DMS79 treated with DMSO at 0.1 percent for 48 hours (cell line): Measurements from ENCODE around the gene ARFGAP1.

Experiments
- DNase-seq: peaks from one replicate; lab custom pipeline; 2025; lab: John Stamatoyannopoulos, UW

ARFGAP1 gene

DNA sequence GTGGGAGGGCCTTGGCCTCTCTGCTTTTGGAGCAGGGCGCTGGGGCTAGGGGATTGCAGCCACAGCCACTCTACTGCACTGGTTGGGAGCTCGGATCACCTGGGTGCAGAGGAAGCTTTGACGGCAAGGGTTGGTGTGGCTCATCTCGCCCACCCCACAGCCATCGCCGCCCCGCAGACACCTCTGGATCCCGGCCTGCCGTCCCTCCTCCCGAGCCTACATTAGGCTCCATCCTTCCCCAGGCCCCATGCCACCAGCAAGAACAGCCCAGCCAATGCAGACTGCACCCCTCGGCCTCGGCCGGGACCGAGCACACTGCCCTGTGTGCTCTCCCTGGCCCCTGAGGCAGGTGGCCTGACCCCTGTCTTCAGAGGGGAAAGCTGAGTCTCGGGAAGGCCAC lies 12.1 kb upstream of the ARFGAP1 start:
- DNase-seq = no peak

DNA sequence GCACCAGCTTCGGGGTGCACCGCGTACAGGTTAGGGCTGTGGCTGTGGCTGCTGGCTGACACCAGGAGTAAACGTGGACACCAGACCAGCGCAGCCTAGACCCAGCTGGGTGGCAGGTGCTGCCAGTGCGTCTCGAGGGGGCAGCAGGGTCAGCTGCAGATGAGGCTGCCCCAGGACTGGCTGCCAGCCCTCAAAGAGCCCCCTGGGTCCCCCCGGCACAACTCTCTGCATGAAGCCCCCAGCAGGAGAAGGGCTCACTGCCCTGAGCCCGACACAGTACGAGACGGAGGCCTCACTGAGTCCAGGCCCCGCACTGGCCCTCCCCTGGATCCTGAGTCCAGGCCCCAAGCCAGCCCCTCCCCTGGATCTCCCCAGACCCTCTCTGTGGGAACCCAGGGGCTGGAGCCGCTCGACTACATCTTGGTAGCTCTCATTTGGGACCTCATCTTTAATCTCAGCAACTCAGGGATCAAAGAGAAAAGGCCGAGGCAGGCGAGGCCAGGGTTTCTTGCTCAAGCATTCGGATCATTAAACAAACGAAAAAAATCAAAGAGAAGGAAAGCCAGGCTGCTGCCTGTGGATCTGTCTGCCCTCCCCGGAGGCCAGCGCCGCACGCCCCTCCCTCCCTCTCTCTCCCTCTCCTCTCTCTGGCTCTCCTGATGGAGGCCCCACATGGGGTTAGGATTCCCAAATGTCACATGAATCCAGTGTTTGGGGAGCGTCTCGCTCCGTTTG lies 11.4 kb upstream of the ARFGAP1 start:
- no peak for DNase-seq

DNA sequence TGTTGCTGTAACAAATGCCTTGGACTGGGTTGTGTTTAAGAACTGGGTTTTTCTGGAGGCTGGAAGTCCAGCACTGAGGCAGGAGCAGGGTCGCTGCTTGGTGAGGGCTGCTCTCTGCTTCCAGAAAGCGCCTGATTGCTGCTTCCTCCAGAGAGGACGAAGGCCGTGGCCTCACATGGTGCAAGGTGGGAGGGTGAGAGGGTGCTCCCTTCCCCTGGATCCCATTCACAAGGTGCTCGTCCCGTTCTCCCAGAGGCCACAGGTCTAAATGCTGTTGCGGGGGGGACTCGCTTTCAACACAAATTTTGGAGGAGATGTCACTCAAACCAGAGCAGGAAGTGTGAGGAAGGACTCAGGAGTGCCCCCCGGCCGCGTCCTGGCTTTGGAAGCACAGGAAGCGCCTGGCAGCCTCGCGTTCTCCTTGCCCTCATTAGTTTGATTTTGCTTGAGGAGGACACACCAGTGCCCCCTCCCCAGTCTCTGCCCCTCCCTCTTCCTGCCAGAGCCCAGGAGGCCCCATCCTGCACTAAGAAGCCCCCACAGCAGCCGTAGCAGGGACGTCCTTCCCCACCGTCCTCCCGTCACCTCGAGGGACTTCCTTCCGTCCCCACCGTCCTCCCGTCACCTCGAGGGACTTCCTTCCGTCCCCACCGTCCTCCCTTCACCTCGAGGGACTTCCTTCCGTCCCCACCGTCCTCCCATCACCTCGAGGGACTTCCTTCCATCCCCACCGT lies 10.7 kb upstream of the ARFGAP1 start:
- DNase-seq = no peak

DNA sequence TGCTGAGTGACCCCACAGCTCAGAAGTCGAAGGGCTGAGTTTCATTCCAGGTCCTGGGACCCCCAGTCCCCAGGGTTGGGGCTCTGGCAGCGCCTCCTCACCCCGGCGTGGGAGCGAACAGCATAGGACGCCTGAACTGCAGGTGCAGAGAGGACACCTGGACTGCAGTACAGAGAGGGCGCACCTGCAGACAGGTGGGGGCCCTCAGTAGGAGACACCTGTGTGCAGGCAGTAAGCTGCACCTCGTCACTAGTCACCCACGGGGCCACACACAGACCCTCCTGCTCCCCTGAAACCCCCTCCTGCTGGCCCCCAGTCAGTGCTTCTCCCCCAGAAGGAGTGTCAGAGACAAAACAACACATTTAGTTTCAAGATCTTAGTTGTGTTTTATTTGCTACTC lies 9.8 kb upstream of the ARFGAP1 start:
- DNase-seq = no peak

DNA sequence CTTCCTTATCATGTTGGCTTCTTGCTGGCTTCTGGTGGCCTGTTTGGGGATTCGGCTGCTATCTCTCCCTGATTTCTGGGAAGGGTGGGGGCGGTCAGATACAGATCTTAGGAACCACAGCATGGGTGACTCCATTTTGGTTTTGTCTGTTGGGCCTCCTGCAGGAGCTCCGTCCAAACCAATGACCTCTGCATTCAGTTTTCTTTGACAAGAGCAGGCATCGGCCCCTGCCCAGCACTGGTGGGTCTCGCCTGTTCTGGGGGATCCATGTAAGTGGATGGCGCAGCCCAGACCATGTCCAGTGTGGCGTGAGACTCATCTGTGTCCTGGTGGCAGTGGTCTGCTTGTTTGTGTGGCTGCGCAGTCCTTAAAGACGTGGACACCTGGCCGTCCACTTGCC lies 8.6 kb upstream of the ARFGAP1 start:
- no peak for DNase-seq

DNA sequence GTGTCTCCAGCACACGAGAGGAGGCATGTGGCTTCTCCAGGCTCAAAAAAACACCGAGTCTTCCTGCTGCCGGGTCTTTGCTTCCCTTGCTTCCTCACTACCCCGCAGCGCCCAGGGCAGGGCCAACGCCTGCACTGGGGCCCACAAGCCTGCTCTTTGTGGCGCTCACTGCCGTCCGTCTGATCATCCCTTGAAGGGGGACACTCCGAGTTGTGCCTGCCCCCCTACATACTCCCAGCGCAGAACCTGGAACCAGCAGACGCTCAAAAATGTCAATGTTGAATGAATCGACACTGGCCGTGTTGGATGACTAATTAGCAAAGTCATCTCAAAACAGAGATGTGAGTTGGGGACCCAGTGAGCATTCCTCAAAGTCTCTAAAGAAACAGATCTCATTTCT lies 8.1 kb upstream of the ARFGAP1 start:
- DNase-seq = no peak

DNA sequence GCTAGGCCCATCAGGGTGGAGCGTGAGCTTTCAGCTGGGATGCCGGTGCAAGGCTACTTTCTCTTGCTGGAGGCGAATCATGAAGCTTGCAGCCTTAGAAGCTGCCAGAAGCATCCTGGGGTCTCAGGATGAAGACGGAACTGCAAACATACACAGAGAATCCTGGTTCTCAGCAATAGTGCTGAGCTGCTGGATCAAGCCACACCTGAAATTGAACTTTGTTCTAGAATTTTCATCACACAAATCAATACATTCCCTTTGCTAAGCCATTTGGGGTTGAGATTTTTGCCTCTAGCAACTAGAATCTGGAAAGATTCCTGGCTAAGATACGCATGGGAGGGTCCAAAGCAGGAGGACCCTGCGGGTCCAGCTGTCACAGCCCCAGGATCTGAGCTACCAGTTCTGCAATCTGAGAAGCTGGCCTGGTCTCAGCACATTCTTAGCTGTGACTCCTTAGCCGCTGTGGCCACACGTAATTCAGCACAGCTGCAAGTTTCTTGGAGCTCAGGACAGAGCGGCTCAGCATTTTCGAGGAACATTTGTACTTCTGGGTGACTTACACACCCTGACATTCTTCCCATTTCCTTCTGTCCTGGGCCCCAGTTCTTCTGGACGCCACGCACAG lies 6.6 kb upstream of the ARFGAP1 start:
- DNase-seq = no peak

DNA sequence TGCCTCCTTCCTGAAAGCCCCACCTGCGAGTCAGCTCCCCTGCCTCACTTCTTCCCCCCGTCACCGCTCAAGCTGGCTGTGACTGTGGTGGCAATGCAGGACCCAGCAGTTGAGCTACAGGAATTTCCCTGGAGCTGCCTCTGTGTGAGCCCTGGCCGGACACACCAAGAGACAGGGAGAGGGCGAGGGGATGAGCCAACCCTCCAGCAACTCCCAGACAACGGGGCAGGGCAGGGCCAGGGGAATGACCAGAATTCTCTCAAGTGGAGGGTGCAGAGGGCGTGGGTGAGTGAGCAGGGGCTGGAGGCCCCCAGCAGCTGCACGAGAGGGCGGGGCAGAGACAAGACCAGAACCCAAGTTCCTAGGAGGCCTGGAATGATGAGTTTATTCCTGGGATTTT lies 4.9 kb upstream of the ARFGAP1 start:
- no peak for DNase-seq

DNA sequence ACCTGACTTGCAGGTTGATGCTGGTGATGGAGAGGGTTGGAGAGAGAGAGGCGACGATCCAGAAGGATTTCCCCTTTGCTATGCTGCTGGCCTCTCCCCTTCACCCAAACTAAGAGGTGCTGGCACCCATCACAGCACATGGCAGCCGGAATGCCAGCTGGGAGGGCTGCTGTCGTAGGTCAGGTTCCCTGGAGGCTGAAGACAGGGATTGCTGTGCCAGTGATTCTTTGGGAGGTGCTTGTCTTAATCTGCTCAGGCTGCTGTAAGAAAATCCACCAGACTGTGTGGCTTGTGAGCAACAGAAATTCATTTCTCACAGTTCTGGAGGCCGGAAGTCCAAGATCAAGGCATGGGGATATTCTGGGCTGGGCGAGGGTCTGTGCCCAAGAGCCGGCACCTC lies 4.4 kb upstream of the ARFGAP1 start:
- DNase-seq = no peak

DNA sequence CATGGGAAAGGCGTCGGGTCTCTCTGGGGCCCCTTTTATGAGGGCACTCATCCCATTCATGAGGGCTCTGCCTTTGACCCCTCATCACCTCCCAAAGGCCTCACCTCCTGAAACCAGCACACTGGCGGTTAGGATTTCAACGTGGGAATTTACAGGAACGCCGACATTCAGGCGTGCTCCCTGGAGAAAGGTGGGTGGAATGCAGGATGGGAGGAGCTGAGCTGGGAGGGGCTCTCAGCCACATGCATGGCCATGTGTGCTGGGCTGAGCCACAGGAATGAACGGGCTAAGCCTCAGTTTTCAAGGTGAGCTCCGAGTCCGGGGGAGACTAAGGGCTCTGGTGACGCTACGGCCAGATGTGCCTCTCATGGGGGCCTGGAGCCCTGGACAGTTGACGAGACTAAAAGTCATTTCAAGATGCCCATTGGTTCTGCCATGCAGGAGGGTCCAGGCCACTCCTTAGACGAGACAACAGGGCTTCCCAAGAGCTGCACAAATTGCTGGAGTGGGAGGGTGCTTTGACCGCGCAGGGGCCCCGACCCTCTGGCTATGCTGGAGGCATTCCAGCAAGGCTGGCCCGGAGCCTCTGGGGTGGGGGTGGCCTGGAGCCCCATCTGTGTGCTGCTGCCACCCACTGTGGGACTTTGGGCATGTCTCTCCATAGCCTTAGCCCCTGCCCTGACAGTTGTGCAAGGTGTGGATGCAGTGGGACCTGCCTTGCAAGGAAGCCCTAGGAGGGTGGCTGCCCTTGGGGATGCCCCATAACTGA lies 3.8 kb upstream of the ARFGAP1 start:
- DNase-seq = no peak

DNA sequence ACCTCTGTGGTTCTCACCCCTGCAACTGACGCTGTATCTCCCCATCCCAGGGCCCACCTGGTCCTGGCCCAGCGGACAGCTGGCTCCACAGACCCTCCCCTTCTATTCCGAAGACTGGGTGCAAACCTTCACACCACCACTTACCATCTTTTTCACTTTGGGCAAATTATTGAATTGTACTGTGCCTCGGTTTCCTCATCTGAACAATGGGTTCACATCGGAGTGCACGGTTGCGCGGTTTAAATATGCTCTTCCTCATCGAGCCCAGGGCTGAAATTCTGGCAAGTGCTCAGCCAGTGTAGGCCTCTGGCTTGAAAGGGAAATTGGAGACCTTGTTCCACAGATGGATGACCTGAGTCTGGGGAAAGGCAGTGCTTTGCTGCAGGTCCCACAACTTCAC lies 2.9 kb upstream of the ARFGAP1 start:
- no peak for DNase-seq

DNA sequence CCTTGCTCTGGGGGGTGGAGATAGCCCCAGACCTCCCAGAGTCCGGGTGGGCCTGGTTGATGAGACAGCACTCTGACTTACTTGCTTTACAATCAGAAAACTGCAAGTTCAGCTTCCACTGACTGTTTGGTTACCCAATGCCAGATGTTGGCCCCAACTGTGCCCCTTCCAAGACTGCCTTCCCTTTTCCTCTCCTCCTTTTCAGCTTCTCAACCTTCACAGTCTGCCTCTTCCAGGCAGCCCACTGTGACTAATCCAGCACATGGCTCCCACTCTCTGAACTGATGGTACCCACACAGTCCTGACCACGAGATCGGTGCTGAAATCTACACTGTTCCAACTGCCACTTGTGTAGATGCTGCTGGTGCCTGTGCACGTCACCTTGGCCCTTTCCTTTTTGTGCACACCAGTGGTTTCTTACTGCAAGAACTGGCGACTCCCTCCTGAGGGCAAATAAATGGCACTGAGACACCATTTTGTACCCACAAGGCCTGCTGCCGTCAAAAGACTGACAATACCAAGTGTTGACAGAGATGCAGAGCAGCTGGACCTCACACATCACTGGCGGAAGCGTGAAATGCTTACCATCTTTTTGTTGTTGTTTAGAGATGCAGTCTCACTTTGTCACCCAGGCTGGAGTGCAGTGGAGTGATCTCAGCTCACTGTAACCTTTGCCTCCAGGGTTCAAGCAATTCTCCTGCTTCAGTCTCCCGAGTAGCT lies 1.8 kb upstream of the ARFGAP1 start:
- DNase-seq = no peak

DNA sequence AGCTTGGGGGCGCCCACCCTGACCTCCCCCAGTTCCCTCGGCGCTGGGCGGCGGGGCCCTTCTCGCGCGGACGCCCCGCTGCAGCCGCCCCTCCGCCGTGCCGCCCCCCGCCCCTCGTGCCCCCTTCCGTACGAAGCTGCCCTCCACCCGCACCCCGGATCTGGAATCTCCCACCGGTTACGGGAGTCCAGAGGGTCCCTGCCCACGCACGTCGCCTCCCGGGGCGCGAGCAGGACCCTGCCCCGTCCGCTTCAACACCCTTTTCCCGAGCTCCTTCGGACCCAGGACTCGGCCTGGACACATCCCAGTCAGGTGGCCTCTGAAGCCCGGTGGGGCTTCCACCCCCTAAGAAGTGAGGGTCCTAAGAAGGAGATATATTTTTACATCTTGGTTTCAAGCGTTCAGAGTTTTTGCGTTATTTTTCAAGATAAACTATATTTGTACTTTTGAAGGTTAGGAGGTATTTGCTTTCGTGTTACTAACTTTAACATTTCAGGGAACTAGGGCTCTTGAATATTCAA lies 506 bp downstream of the ARFGAP1 start:
- DNase-seq = no peak

DNA sequence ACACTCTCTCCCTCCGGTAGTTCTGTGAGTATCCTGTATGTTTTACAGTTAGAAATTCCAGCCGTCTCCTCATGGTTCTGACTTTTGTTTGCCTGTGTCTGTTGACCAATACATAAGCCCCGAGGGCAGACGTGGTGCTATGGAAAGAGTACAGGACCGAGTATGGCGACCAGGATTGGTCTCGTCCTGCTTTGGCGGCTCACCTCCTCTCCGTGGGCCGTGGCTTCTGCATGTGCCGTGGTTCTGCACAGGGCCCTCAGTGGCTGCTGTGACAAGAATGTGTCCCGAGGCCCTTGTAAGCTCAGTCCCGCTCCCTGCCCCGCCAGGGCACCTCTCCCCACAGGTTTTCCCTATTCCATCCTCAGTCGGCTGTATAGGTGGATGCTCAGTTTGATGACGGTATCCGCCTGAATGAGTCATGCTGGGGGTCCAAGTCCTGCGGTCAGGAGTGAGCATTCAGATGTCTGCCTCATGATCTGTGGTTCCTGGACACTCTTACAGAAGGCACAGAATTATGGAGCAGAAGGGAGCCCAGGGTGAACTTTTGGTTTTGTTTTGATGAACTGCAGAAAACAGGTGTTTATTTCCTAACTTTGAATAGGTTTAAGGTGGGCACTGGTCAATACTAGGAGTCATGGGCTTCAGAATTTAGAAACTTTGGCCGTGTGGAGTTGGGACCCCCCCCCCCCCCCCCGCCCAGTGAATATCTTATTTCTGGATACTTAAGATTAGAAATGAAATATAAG lies 1.2 kb downstream of the ARFGAP1 start:
- DNase-seq = no peak

DNA sequence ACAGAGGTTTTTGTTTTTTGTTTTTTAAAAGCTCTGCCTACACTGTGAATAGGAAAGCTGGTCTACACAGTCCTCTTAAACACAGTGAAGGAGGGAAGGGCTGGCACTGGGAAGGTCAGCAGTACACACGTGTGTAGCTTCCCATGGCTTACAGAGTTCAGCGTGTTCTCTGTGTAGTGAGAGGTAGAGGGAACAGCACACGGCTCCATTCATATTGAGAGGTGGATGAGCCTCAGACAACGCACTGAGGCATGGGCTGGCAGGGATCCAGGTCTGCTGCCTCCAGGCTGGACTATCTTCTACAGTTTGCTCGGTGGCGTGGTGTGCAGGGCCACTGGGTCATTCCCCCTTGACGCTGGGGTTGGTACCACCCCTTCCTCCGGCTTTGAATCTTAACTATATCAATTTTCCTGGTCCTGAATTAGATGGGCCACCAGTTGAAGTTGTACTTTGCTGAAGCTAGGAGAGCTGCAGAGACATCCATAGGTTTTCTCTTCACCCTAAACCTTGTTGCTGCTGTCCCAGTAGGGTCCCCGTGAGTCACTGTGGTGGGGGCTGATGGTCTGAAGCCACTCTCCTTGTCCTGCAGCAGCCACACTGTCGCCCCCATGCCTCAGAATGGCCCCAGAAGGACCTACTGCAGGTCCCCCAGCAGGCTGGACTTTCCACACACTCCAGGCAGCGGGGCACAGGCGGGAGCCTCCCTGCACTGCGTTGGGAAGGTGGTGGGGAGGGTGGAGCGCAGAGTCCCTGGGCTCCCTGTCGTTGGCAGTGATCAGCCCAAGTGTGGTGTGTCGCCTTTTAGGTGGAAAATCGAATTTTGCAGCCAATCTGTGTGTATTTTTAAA lies 2.0 kb downstream of the ARFGAP1 start:
- no peak for DNase-seq

DNA sequence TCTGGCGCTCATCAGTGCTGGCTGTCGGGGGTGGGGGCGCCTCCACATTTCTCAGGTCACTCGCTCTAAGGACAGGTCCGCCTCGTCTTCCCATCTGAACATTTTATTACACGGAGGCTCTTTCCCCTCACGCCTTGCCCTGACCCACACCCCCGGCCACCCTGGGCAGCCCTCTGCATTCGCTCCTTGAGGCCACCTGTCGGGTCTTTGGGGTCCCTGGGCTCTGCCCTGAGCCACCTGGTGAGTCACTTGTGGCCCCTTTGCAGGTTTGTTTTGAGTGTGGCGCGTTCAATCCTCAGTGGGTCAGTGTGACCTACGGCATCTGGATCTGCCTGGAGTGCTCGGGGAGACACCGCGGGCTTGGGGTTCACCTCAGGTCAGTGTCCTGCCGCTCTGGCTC lies 3.2 kb downstream of the ARFGAP1 start:
- no peak for DNase-seq

DNA sequence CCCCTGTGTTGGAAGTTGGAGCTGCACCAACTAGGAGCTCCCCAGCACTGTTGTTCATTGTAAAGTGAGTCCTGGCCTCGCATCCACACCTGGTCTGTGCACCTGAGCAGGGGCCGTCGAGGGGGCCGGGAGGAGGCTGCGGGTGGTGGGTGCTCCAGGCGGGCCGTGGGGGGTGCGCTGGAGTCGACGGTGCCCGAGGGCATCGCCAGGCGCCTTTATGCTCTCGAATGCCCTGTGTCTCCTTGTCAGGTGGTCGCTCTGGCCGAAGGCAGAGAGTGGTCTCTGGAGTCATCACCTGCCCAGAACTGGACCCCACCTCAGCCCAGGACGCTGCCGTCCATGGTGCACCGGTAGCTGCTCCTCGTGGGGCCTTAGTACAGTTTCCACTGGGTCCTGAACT lies 4.3 kb downstream of the ARFGAP1 start:
- DNase-seq = no peak

DNA sequence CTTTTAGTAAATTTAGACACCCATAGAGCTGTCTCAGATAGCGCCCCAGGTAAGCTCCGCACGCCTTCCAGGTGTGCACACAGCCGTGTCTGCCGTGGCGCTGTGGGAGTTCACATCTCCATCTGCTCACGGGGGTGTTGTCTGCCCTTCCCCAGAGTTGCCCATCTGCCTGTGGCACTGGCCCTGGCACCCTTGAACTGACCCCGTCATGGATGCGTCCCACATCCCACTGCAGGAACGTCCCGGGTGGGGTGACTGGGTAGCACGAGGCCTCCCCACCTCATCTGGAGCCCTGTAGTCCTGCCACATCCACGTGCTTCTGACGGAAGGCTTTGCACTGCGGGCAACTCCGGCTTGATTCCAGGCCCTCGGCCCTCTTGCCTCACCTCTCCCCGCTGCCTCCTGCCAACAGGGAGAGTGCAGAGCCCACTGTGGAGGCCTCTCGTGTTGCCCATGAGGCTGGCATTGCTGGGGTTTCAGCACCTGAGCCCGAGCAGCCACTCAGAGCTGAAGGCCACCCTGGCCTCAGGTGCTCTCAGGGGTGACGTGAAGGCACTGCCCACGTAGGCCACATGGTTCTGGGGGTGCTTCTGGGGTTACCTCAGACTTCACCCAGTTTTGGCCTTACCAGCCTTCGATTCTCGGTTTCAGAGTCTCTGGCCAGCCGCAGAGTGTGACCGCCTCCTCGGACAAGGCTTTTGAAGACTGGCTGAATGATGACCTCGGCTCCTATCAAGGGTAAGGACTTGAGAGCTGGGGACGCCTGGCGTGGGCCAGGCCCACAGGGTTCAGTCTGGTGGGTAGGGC lies 5.1 kb downstream of the ARFGAP1 start:
- DNase-seq = no peak

DNA sequence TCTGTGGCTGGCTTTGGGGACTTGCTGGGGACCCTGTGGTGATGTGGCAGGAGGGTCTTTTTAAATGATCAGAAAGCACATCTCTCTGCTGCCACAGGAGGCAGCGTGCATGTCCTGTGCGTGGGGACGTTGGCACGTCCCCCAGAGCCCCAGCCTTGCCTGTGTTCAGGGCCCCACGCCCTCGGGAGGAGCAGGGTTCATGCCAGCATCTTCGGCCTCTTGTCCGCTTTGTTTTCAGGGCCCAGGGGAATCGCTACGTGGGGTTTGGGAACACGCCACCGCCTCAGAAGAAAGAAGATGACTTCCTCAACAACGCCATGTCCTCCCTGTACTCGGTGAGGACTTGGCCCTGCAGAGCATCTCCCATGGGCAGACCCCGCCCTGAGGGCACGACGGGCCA lies 6.0 kb downstream of the ARFGAP1 start:
- no peak for DNase-seq
